Prostate gland (tissue), 2 donors: Measurements from ENCODE around the gene RTRAF.

Source experiments
- CTCF ChIP-seq, 4 experiments: fragments of 200-600 bp in 2 of 4; fragments of 450-650 bp in 2 of 4; sonication (generic) in 2 of 4; IDR thresholded peaks; 1 replicate in 3 of 4; 2 replicates in 1 of 4; pipeline ENCODE4 v1.5.1; 2016 to 2019; ENCODE audit warnings: antibody characterized with exemption in 4 of 4, mild to moderate bottlenecking in 2 of 4, moderate library complexity in 2 of 4
- POLR2A ChIP-seq: fragments of 450-650 bp; IDR thresholded peaks from one replicate; pipeline ENCODE4 v1.6.1; 2016; ENCODE audit warnings: antibody characterized with exemption, mild to moderate bottlenecking
- POLR2AphosphoS5 ChIP-seq: sonication (generic); formaldehyde crosslinking; IDR thresholded peaks from one replicate; pipeline ENCODE4 v1.6.1; 2017; ENCODE audit warnings: antibody characterized with exemption

GRCh38 chr14:51967521-51967920, 21.8 kb upstream of the RTRAF start:
- no peak for TF ChIP-seq POLR2A
- TF ChIP-seq POLR2AphosphoS5 = no peak
- TF ChIP-seq CTCF (IDR thresholded peaks at IDR 0.05) = no peak
